Measurements from ENCODE around the gene PTPRE. TPM values are rescaled to one million over a fixed set of nuclear protein-coding genes. Genes with fewer than 3 reads are reported as not detected.

The PTPRE gene
- total RNA-seq, 1 donor from 2014 or later = 13.8 TPM

DNA sequence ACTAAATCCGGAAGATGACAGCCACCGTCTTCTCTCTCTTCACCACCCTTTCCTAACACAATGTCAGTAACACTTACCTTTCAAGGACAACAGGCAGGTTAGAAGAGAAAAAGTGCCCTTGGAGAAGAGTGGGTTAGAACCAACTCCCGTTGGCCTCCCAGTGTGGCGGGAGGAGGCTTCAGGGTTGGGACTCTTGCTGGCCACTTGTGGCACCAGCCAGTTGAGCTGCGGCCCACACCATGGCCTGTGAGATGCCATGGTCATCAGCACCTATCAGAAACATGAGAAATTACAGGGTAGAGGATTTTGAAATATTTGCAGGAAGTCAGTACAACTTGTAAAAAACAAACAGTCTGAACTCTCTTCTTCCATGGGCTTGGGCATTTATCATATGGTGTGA, 125.6 kb downstream of the PTPRE start:
- Histone ChIP-seq H3K36me3 (no peaks in the 10 kb centered on the region), H3K27me3 (ENCODE audit: low read depth) (no peaks in the 10 kb centered on the region), H3K9me3 (replicated peaks) (no peaks in the 10 kb centered on the region), H3K4me1 (peaks cover 35% of the 10 kb centered on the region), H3K4me3 (no peak overlapping the region), H3K27ac (replicated peaks) (no peak overlapping the region)
- no peak for DNase-seq
- intact Hi-C loops (cut with micrococcal nuclease) = no loop called here
- TF ChIP-seq, protein P1, sequence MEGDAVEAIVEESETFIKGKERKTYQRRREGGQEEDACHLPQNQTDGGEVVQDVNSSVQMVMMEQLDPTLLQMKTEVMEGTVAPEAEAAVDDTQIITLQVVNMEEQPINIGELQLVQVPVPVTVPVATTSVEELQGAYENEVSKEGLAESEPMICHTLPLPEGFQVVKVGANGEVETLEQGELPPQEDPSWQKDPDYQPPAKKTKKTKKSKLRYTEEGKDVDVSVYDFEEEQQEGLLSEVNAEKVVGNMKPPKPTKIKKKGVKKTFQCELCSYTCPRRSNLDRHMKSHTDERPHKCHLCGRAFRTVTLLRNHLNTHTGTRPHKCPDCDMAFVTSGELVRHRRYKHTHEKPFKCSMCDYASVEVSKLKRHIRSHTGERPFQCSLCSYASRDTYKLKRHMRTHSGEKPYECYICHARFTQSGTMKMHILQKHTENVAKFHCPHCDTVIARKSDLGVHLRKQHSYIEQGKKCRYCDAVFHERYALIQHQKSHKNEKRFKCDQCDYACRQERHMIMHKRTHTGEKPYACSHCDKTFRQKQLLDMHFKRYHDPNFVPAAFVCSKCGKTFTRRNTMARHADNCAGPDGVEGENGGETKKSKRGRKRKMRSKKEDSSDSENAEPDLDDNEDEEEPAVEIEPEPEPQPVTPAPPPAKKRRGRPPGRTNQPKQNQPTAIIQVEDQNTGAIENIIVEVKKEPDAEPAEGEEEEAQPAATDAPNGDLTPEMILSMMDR (IDR thresholded peaks at IDR 0.05; ENCODE audit: borderline replicate concordance) = no peak

DNA sequence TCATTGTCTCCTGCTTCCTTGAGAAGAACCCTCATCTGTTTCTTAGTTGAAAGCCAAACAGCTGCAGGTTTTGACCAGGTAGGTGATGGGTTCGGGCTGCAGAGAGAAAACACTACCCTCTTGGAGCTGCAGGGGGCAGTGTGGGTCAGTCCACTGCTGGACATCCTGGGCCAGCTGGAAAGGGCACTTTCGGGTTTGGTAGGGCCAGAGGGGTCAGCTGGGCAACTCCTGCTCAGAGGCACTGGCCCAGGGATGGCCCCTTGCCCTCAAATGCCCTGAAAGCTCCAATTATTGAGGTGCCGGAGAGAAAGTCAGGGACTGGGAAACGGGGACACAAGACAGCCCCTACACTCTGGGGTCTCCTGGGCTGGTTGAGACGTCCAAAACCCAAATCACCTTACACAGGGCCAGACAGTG, 128.7 kb downstream of the PTPRE start:
- no peak overlapping the region for H3K4me3 ChIP-seq
- intact Hi-C loops (cut with micrococcal nuclease) = no loop called here
- TF ChIP-seq, protein P1 (IDR thresholded peaks at IDR 0.05; ENCODE audit: borderline replicate concordance) = peak; percentile 81
- no peaks in the 10 kb centered on the region for H3K36me3 ChIP-seq
- H3K27me3 ChIP-seq (ENCODE audit: low read depth) = no peaks in the 10 kb centered on the region
- H3K9me3 ChIP-seq (replicated peaks) = no peaks in the 10 kb centered on the region
- H3K27ac ChIP-seq (replicated peaks) = no peak overlapping the region
- H3K4me1 ChIP-seq = peaks cover 13% of the 10 kb centered on the region
- peak; percentile 50 for DNase-seq

DNA sequence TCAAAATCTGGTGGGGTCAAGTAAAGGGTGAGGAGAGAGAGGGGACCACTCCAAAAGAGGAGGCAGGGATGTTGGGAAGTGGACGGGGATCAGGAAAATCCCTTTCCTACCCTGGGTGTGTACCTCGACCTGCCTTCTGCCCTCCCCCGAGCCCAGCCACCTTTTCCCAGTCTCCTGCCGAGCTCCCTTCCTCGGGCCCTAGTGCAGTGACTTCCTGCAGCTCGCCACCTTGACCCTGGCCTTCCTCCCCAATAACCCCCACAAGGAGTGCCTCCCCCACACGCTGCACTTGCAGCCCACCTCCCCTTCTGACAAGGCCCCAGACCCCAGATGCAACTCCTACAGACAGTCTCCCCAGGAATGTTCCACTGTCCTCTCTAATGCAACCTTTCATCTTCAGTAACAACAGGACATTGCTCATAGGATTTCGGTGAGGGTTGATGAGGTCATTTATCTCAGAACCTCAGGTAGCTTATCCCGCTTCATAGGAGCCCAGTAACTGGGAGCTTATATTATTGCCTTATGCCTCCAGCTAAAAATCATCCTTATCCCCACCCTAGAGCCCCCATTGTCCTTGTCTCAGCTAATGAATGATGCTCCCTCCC, 129.2 kb downstream of the PTPRE start:
- TF ChIP-seq, protein P1 (IDR thresholded peaks at IDR 0.05; ENCODE audit: borderline replicate concordance) = no peak
- no peaks in the 10 kb centered on the region for H3K9me3 ChIP-seq (replicated peaks)
- no peak overlapping the region for H3K4me3 ChIP-seq
- no peak overlapping the region for H3K27ac ChIP-seq (replicated peaks)
- no peak for DNase-seq
- H3K4me1 ChIP-seq = peaks cover 13% of the 10 kb centered on the region
- intact Hi-C loops (cut with micrococcal nuclease) = no loop called here
- no peaks in the 10 kb centered on the region for H3K27me3 ChIP-seq (ENCODE audit: low read depth)
- no peaks in the 10 kb centered on the region for H3K36me3 ChIP-seq

DNA sequence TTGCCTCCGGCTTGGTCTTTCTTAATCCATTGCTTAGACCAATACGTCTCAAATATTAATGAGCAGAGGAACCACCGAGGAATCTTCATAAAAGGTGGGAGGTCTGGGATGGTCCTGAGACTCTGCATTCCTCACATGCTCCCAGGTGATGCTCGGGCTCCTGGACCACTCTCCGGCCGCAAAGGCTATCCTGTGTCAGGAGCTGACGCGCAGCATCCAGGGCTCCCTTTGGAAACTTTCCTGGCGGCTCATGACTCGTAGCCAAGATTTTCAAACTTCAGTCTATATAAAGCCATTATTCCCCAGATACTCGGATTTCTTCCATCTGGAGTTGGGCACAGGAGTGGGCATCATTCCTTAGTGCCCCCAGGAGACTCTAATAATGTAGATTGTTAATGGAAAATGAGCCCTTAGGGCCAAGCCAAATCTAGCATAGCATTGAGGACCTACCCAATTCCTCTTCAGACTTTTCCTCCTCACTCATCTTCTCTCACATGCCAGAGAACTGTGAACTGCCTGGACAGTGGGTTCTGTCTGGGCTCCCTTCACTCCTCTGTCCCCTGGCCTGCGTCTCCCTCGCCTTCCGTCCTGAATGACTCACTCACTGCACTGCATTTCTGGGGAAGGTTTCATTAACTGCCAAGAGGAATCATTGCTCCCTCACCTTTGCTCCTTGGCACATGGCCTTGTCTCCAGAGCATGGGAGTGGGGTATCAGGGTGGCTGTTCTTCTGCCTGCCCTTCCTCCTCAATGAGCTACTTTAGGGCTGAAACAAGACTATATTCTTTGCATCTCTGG, 130.0 kb downstream of the PTPRE start:
- Histone ChIP-seq H3K36me3 (no peaks in the 10 kb centered on the region), H3K4me1 (peaks cover 8% of the 10 kb centered on the region), H3K4me3 (no peak overlapping the region), H3K27ac (replicated peaks) (no peak overlapping the region), H3K27me3 (ENCODE audit: low read depth) (no peaks in the 10 kb centered on the region), H3K9me3 (replicated peaks) (no peaks in the 10 kb centered on the region)
- TF ChIP-seq, protein P1 (IDR thresholded peaks at IDR 0.05; ENCODE audit: borderline replicate concordance) = no peak
- DNase-seq = no peak
- intact Hi-C loops (cut with micrococcal nuclease) = no loop called here

DNA sequence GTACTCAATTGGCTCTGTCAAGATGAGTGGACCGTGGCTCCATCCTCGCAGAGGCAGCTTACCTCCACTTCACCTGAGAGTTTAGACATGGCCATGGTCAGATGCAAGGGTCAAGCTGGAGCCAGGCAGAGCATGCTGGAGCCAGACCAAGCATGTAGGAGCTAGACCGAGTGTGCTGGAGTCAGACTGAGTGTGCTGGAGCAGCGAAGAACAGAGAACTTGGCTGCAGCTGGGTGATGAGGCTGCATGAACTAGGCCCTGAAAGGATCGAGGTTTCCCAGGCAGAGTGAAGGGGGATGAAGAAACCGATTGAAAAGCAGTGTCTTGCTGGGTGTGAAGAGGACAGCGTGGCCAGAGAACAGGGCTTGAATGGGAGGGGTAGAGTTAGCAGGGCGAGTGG, 133.2 kb downstream of the PTPRE start:
- H3K4me1 ChIP-seq = peaks cover 25% of the 10 kb centered on the region
- H3K27me3 ChIP-seq (ENCODE audit: low read depth) = no peaks in the 10 kb centered on the region
- no peak for DNase-seq
- intact Hi-C loops (cut with micrococcal nuclease) = no loop called here
- H3K9me3 ChIP-seq (replicated peaks) = no peaks in the 10 kb centered on the region
- H3K36me3 ChIP-seq = no peaks in the 10 kb centered on the region
- no peak overlapping the region for H3K27ac ChIP-seq (replicated peaks)
- no peak overlapping the region for H3K4me3 ChIP-seq
- TF ChIP-seq, protein P1 (IDR thresholded peaks at IDR 0.05; ENCODE audit: borderline replicate concordance) = no peak
